IPS-18c (cell line): ENCODE measurements around the gene BUD23.

Source experiments
- H3K4me3 ChIP-seq: 2 replicates; pipeline ENCODE4 v1.7.0; 2013; ENCODE audit warnings: low read depth, mild to moderate bottlenecking, low read length, moderate library complexity; ENCODE audit not compliant: insufficient read depth
- H3K9me3 ChIP-seq: one replicate; pipeline ENCODE4 v1.6.1; 2013; ENCODE audit warnings: mild to moderate bottlenecking, low read length, moderate library complexity; ENCODE audit not compliant: control insufficient read depth, insufficient read depth

Gene BUD23

DNA sequence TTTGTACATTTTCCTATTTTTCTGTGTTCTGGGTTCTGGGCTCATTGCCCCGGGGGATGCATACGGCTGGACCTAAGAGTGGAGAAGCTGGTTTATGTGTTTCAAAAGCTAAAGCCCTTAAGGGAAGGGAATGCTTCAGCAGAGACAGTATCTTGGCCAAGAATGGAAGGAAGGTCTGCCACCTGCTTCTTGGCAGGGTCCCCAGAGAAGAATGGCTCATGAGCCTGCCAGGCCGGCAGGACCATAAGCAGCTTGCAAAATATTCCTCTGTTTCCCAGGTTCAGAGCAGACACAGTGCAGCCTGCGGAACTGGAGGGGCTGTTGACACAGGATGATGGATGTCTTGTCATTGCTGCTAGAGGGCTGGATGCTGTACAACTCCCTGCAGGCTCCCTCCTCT, 63.0 kb downstream of the BUD23 start:
- Histone ChIP-seq H3K9me3 (no peaks in the 10 kb centered on the region), H3K4me3 (no peak overlapping the region)
